GM23248 (cell line): ENCODE results near the gene EPN2. TPM values are rescaled to one million over a fixed set of nuclear protein-coding genes. Genes with fewer than 3 reads are reported as not detected.

Experiments
- DNase-seq: peaks from one replicate; pipeline ENCODE4 v3.0.0-alpha.2; 2015
- H2AFZ ChIP-seq: fragments of 200-600 bp; sonication (generic); 2 replicates; pipeline ENCODE4 v1.6.1; 2016; ENCODE audit warnings: antibody characterized with exemption
- H3F3A ChIP-seq: fragments of 200-600 bp; sonication (generic); 2 replicates; pipeline ENCODE4 v1.6.1; 2016; ENCODE audit warnings: mild to moderate bottlenecking, antibody characterized with exemption, mixed run types; ENCODE audit not compliant: insufficient read depth
- H3K27ac ChIP-seq: fragments of 200-600 bp; sonication (generic); 2 replicates; pipeline ENCODE4 v1.5.1; 2016; ENCODE audit warnings: mild to moderate bottlenecking
- H3K27me3 ChIP-seq: fragments of 200-600 bp; sonication (generic); replicated peaks from 2 replicates; pipeline ENCODE4 v1.6.1; 2016; ENCODE audit warnings: mild to moderate bottlenecking; ENCODE audit not compliant: insufficient read depth
- H3K36me3 ChIP-seq: fragments of 200-600 bp; sonication (generic); 2 replicates; pipeline ENCODE4 v1.6.1; 2016; ENCODE audit warnings: low read depth, mild to moderate bottlenecking
- H3K4me1 ChIP-seq: fragments of 200-600 bp; sonication (generic); 2 replicates; pipeline ENCODE4 v1.6.1; 2016; ENCODE audit warnings: mild to moderate bottlenecking; ENCODE audit not compliant: insufficient read depth
- H3K4me2 ChIP-seq: fragments of 200-600 bp; sonication (generic); one replicate; pipeline ENCODE4 v1.6.1; 2016; ENCODE audit warnings: mild to moderate bottlenecking; ENCODE audit not compliant: unreplicated experiment
- H3K4me3 ChIP-seq: fragments of 200-600 bp; sonication (generic); 2 replicates; pipeline ENCODE4 v1.5.1; 2016; ENCODE audit warnings: mild to moderate bottlenecking
- H3K79me2 ChIP-seq: fragments of 200-600 bp; sonication (generic); 2 replicates; pipeline ENCODE4 v1.6.1; 2016; ENCODE audit warnings: mild to moderate bottlenecking; ENCODE audit not compliant: insufficient read depth
- H3K9ac ChIP-seq: fragments of 200-600 bp; sonication (generic); 2 replicates; pipeline ENCODE4 v1.6.1; 2016; ENCODE audit warnings: mild to moderate bottlenecking
- H3K9me2 ChIP-seq: fragments of 200-600 bp; sonication (generic); 2 replicates; pipeline ENCODE4 v1.6.1; 2016; ENCODE audit warnings: mixed run types, mild to moderate bottlenecking, moderate library complexity; ENCODE audit not compliant: insufficient read depth
- H3K9me3 ChIP-seq: fragments of 200-600 bp; sonication (generic); one replicate; pipeline ENCODE4 v1.6.1; 2017; ENCODE audit warnings: low read depth
- H4K20me1 ChIP-seq: fragments of 200-600 bp; sonication (generic); 2 replicates; pipeline ENCODE4 v1.6.0; 2016; ENCODE audit not compliant: insufficient read depth
- EZH2 ChIP-seq: fragments of 200-600 bp; sonication (generic); IDR thresholded peaks from 2 replicates; pipeline ENCODE4 v1.6.1; 2018; ENCODE audit warnings: antibody characterized with exemption, mild to moderate bottlenecking; ENCODE audit not compliant: insufficient read depth, poor library complexity, severe bottlenecking
- EZH2phosphoT487 ChIP-seq: fragments of 200-600 bp; sonication (generic); IDR thresholded peaks from 2 replicates; pipeline ENCODE4 v1.6.1; 2018; ENCODE audit warnings: antibody characterized with exemption, moderate library complexity, mild to moderate bottlenecking, low read depth; ENCODE audit not compliant: insufficient read depth
- WGBS, 2 experiments: methylation state at CpG; one replicate each; pipeline ENCODE4 v1.1.6; 2015 to 2017; ENCODE audit warnings: low lambda C conversion rate in 2 of 2, low coverage in 1 of 2; ENCODE audit errors: missing lambda C conversion rate in 2 of 2; 5-methylcytosine and 5-hydroxymethylcytosine counted together
- in situ Hi-C: fragments of 300-500 bp; cut with MboI; formaldehyde crosslinking; loops from 2 replicates; pipeline ENCODE4 v1.15.0; 2020
- polyA plus RNA-seq: library from polyadenylated mRNA; unstranded; fragments of >200 nt; fragmentation: Nextera tagmentation; extraction: Ambion mirVana; gene quantifications from 2 replicates; pipeline ENCODE4 v1.2.1, GENCODE V29; 2016
- total RNA-seq: library from RNA; depleted of rRNA; stranded (reverse); fragments of >200 nt; shearing (Covaris generic); gene quantifications from 2 replicates; pipeline ENCODE4 v1.2.3, GENCODE V29; 2014

Gene EPN2
- total and polyA plus RNA-seq, 2 experiments from 2014 or later = 25.3 to 54.0 TPM

DNA sequence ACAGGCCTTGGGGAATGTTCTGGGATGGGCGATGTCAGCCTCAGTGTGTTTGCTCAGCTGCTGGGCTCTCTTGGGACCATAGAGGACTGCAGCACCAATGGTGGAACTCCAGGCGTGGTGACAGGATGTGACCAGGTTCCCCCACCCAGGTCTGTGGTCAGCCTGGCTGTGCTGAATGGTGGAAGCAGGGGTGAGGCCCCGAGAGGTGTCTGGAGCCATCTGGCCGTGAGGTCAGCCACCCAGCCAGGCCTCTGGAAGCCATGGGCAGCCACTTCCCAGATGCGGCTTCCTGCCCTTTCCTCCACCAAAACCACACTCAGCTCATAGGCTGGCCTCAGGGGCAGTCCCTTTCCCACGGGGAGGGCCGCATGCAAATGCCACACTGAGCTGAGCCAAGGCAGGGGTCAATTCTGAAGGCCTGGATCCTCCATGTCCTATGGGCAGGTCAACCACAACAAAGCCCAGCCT lies 133.4 kb downstream of the EPN2 start:
- Histone ChIP-seq H3K27ac (no peak overlapping the region), H3K27me3 (no peaks in the 10 kb centered on the region), H2AFZ (no peak overlapping the region), H4K20me1 (no peaks in the 10 kb centered on the region), H3K4me3 (no peak overlapping the region), H3K4me1 (no peaks in the 10 kb centered on the region), H3K9ac (no peak overlapping the region), H3K9me3 (no peaks in the 10 kb centered on the region), H3K4me2 (no peak overlapping the region), H3K36me3 (no peaks in the 10 kb centered on the region), H3K79me2 (peaks cover 1% of the 10 kb centered on the region), H3F3A (peaks cover 17% of the 10 kb centered on the region), H3K9me2 (no peaks in the 10 kb centered on the region)
- WGBS, 2 experiments = 81 to 90% methylated on average over 7 of the region's 7 CpGs
- in situ Hi-C loops = loop anchor here (25.0 kb wide), 1 partner anchor 292 kb away; no protein-coding TSS in a partner anchor
- no peak for DNase-seq
- TF ChIP-seq EZH2 = no peak
- no peak for TF ChIP-seq EZH2phosphoT487

DNA sequence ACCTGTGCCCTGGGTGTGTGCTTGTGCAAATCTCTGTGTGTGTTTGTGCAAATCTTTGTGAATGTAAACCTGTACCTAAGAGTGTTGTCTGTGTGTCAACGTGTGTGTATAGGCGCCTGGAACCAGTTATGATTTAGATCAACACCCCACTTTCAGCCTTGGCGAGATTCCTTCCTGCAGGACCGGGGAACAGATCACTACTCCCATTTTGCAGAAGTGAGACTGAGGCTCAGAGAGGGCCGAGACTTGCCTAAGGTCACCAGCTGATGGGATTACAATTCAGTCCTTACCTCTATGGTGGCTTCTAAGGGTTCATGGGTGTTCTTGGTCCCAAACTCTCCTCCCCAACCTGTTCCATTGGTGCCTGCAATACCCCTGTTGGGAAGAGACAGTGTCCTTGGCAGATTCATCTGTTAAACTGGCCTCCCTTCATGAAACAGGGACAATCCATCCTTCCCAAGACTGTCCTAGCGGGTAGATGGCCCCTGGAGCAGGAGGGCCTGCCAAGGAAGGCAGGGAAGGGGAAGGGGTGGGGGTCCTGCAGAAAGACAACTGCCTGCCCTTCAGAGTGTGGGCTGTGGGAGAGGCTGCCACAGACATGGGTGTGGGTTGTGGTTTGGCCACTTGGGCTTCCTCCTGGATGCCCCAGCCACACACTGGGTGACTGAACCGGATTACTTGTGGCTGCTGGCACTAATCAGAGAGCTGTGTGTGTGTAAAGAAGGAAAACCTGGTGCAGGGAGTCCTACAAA lies 134.3 kb downstream of the EPN2 start:
- no peak for TF ChIP-seq EZH2phosphoT487
- no peak for TF ChIP-seq EZH2

DNA sequence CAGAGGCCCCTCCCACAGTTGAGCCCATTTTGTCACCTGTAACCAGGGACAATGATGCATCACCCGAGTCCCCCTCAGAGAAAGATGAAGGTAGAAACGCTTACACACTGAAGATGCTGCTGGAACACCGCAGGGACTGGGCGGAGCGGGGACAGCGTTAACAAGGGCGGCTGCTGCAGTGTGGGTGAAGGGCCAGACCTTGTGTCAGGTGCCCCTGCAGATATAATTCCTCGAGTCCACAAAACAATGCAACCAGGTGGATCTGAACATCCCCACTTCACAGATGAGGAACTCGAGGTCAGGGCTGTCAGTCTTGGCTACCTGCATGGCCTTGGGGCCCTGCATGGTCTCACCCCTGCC lies 134.8 kb downstream of the EPN2 start:
- no peak overlapping the region for H3K4me3 ChIP-seq
- H3K27ac ChIP-seq = no peak overlapping the region
- TF ChIP-seq EZH2phosphoT487 (no peak), EZH2 (no peak)
- H3K27me3 ChIP-seq = no peaks in the 10 kb centered on the region
- H2AFZ ChIP-seq = no peak overlapping the region
- in situ Hi-C loops = loop anchor here (25.0 kb wide), 1 partner anchor 290 kb away; no protein-coding TSS in a partner anchor
- no peaks in the 10 kb centered on the region for H3K36me3 ChIP-seq
- no peak overlapping the region for H3K9ac ChIP-seq
- no peaks in the 10 kb centered on the region for H4K20me1 ChIP-seq
- peaks cover 10% of the 10 kb centered on the region for H3K79me2 ChIP-seq
- no peak for DNase-seq
- H3K9me2 ChIP-seq = no peaks in the 10 kb centered on the region
- 83% methylated on average over 9 of the region's 9 CpGs for WGBS, 2 experiments
- no peaks in the 10 kb centered on the region for H3K9me3 ChIP-seq
- 0 out of 2 replicates have a peak, but pooled peaks cover 3% of the 10 kb centered on the region for H3K4me1 ChIP-seq
- no peak overlapping the region for H3K4me2 ChIP-seq
- peaks cover 20% of the 10 kb centered on the region for H3F3A ChIP-seq

More for the DNA sequence above, 134.3 kb downstream of the EPN2 start:
- H3K9me3 ChIP-seq = no peaks in the 10 kb centered on the region
- no peaks in the 10 kb centered on the region for H3K9me2 ChIP-seq
- H2AFZ ChIP-seq = no peak overlapping the region
- peaks cover 10% of the 10 kb centered on the region for H3K79me2 ChIP-seq
- H3K27ac ChIP-seq = no peak overlapping the region
- H3K9ac ChIP-seq = no peak overlapping the region
- no peaks in the 10 kb centered on the region for H4K20me1 ChIP-seq
- WGBS, 2 experiments = 88 to 92% methylated on average over 7 of the region's 7 CpGs
- peaks cover 17% of the 10 kb centered on the region for H3F3A ChIP-seq
- H3K27me3 ChIP-seq = no peaks in the 10 kb centered on the region
- in situ Hi-C loops = loop anchor here (25.0 kb wide), 1 partner anchor 291 kb away; no protein-coding TSS in a partner anchor
- no peak overlapping the region for H3K4me3 ChIP-seq
- no peaks in the 10 kb centered on the region for H3K36me3 ChIP-seq
- H3K4me1 ChIP-seq = no peaks in the 10 kb centered on the region
- H3K4me2 ChIP-seq = no peak overlapping the region
- DNase-seq = no peak

DNA sequence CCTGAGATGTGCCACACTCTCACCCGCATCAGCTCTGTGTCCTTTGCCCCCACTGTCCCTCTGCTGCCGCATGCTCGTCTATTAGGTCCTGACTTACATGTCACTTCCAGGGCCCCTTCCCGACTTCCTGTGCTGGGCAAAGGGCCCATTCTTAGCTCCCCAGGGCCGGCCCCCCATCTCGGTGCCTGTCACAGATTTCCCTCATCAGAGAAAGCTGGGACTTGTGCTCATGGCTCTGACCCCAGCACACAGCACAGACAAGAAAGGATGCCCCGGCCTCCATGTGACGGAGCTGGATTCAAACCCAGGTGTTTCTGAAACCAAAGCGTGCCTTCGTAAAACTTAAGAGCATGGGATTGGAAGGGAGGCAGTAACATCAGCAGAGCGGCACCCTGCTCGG lies 135.3 kb downstream of the EPN2 start:
- no peaks in the 10 kb centered on the region for H4K20me1 ChIP-seq
- H3K27ac ChIP-seq = no peak overlapping the region
- in situ Hi-C loops = loop anchor here (25.0 kb wide), 1 partner anchor 290 kb away; no protein-coding TSS in a partner anchor
- no peaks in the 10 kb centered on the region for H3K9me3 ChIP-seq
- H3K9me2 ChIP-seq = no peaks in the 10 kb centered on the region
- DNase-seq = no peak
- H3K36me3 ChIP-seq = no peaks in the 10 kb centered on the region
- WGBS, 2 experiments = 86 to 88% methylated on average over 12 of the region's 12 CpGs
- H3K4me2 ChIP-seq = no peak overlapping the region
- H3K4me1 ChIP-seq = 0 out of 2 replicates have a peak, but pooled peaks cover 4% of the 10 kb centered on the region
- no peaks in the 10 kb centered on the region for H3K27me3 ChIP-seq
- H3K79me2 ChIP-seq = peaks cover 10% of the 10 kb centered on the region
- peaks cover 25% of the 10 kb centered on the region for H3F3A ChIP-seq
- no peak overlapping the region for H2AFZ ChIP-seq
- H3K4me3 ChIP-seq = no peak overlapping the region
- no peak overlapping the region for H3K9ac ChIP-seq
- TF ChIP-seq EZH2 = no peak
- TF ChIP-seq EZH2phosphoT487 = no peak
